Posterior cingulate gyrus (tissue), 11 donors: ENCODE data around the gene GTPBP4.
"Not testable (repeated sequence)": the region's sequence is repeated elsewhere in the genome, so short reads cannot be mapped to it uniquely, and the experiment has no call there.

ENCODE experiments used
- DNase-seq, 10 donors: peaks; one replicate each; pipeline versions ENCODE4 v3.0.0 to v3.0.0-alpha.2; 2020 to 2021; ENCODE audit warnings: mixed read lengths in 3 of 10
- intact Hi-C: fragments of 100-400 bp; cut with DNase I; formaldehyde crosslinking; loops from one replicate; pipeline ENCODE4 v1.15.1; 2023

Gene GTPBP4

DNA sequence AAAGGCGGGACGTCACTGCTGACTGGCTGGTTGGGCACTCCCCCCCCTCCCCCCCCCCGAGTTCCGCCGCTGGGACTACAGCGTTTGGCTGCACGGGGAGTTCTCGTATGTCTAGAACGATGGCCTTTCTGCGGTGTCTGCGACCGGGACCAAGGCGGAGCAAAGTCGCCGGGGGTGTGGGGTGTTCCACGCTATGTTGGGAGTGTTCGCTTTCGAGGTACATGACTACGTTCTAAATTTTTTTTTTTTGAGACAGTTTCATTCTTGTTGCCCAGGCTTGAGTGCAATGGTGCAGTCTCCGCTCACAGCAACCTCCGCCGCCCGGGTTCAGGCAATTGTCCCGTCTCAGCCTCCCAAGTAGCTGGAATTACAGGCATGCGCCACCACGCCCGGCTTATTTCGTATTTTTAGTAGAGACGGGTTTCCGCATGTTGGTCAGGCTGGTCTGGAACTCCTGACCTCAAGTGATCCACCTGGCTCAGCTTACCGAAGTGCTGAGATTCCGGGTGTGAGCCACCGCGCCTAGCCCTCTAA, 61.3 kb downstream of the GTPBP4 start:
- intact Hi-C loops: loop anchor here (2.0 kb wide), 1 partner anchor 117 kb away; no protein-coding TSS in a partner anchor
- peak in 1 of 10 donors; percentile 31 for DNase-seq

- DNase-seq: peak in 2 of 10 donors; percentile 64 to 83
- intact Hi-C loops: no loop called here
These were observed 61.9 kb downstream of the GTPBP4 start for GRCh38 chr10:1050145-1050544.

- DNase-seq: no peak
- intact Hi-C loops: no loop called here
These were observed 62.3 kb downstream of the GTPBP4 start for GRCh38 chr10:1050554-1050953.

DNA sequence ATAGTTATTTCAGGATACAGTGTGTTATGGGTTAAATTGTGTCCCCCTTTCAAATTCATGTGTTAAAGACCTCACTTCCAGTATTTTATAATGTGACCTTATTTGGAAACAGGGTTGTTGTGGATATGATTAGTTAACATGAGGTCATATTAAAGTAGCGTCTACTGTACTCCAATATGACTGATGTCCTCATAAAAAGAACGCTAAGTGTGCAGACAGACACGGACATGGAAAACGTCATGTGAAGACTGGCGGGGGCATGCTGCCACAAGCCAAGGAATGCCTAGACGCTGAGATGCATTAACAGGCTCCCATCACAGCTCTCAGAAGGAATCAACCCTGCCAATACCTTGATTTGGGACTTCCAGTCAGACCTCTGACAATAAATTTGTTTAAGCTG, 66.5 kb downstream of the GTPBP4 start:
- intact Hi-C loops: no loop called here
- DNase-seq: no peak

- peak; percentile 85 to 98 (median 88) for DNase-seq
- intact Hi-C loops: loop anchor here (2.0 kb wide), 1 partner anchor 68 kb away; the partner anchor contains the start of gene GTPBP4
These were observed 68.3 kb downstream of the GTPBP4 start, which contains the start of gene WDR37 for GRCh38 chr10:1056326-1057105. WDR37 (plus strand) TSS chr10:1056385; CDS start chr10:1072156, 15,771 bp downstream.

DNA sequence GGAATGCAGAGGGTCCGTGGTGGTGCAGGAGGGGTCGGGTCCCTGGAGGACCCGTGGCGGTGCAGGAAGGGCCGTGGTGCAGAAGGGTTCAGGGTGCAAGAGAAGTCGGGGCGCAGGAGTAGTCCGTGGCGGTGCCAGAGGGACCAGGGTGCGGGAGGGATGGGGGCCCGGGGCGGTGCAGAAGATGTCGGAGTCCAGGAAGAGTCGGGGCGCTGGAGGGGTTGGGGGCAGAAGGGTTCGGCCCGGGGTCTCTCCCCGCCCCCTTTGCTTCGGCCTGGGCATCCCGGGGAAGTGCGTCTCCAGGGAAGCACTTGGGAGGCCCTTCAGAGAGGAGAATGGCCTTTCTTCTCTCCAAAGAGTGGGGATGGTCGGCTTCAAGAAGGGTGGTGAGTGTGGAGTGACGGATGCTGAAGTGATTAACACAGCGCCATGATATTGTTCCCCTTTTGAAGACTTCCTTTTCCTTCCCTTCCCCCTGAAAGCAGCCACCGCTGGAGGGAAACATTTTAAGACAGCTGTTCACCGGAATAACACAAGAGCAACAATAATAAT, 68.9 kb downstream of the GTPBP4 start:
- intact Hi-C loops: loop anchor here (2.0 kb wide), 1 partner anchor 68 kb away; the partner anchor contains the start of gene GTPBP4
- peak in 1 of 10 donors; percentile 78 for DNase-seq

DNA sequence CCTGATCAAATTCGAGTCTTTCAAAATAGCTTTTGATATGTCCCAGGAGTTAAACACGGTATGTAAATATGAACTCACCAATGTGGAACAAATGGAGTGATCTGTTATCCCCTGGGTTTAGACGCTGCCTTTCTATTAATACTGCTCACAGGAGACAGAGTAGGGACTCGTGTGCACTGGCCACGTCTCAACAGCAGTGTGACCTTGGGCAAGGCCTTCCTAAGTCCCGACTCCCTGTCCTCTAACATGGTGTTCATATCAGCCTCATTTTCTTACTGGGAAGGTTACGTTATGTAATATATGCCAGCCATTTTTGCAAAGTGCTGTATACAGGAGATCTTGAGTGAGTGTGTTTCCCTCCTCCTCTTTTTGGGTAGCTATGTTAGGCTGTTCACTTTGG, 69.8 kb downstream of the GTPBP4 start:
- intact Hi-C loops: no loop called here
- DNase-seq: no peak

GRCh38 chr10:1059902-1060301, 71.7 kb downstream of the GTPBP4 start:
- DNase-seq: no peak
- intact Hi-C loops: no loop called here

- intact Hi-C loops: no loop called here
- no peak for DNase-seq
These were observed 73.9 kb downstream of the GTPBP4 start for GRCh38 chr10:1061930-1062774.

GRCh38 chr10:1063232-1063865, 75.1 kb downstream of the GTPBP4 start:
- intact Hi-C loops: no loop called here
- no peak for DNase-seq

- DNase-seq: no peak
- intact Hi-C loops: no loop called here
These were observed 76.7 kb downstream of the GTPBP4 start for GRCh38 chr10:1064964-1065247.

GRCh38 chr10:1066734-1067133, 78.5 kb downstream of the GTPBP4 start:
- intact Hi-C loops, DNase-seq: not testable (repeated sequence)

GRCh38 chr10:1068380-1069361, 80.4 kb downstream of the GTPBP4 start:
- intact Hi-C loops: no loop called here
- DNase-seq: no peak
